Hepatocyte (in vitro differentiated cells): ENCODE results near the gene RNFT2. TPM values are rescaled to one million over a fixed set of nuclear protein-coding genes. Genes with fewer than 3 reads are reported as not detected.

Experiments used
- DNase-seq: peaks from one replicate; pipeline ENCODE4 v3.0.0-alpha.2; 2016; ENCODE audit warnings: low spot score
- H2AFZ ChIP-seq: fragments of 200-600 bp; sonication (generic); 2 replicates; pipeline ENCODE4 v1.6.0; 2016; ENCODE audit warnings: antibody characterized with exemption, mild to moderate bottlenecking
- H3K27ac ChIP-seq: fragments of 200-600 bp; sonication (generic); 2 replicates; pipeline ENCODE4 v1.5.1; 2016; ENCODE audit warnings: mild to moderate bottlenecking
- H3K27me3 ChIP-seq: fragments of 200-600 bp; sonication (generic); 2 replicates; pipeline ENCODE4 v1.6.1; 2016
- H3K36me3 ChIP-seq: fragments of 200-600 bp; sonication (generic); replicated peaks from 2 replicates; pipeline ENCODE4 v1.5.1; 2016; ENCODE audit warnings: low read depth; ENCODE audit not compliant: insufficient read depth
- H3K4me1 ChIP-seq: fragments of 200-600 bp; sonication (generic); 2 replicates; pipeline ENCODE4 v1.5.1; 2016; ENCODE audit warnings: mild to moderate bottlenecking, moderate library complexity; ENCODE audit not compliant: insufficient read depth
- H3K4me2 ChIP-seq: fragments of 200-600 bp; sonication (generic); 2 replicates; pipeline ENCODE4 v1.6.0; 2016
- H3K4me3 ChIP-seq: fragments of 200-600 bp; sonication (generic); 2 replicates; pipeline ENCODE4 v1.5.1; 2016; ENCODE audit warnings: mild to moderate bottlenecking
- H3K79me2 ChIP-seq: fragments of 200-600 bp; sonication (generic); 2 replicates; pipeline ENCODE4 v1.6.0; 2017; ENCODE audit warnings: mild to moderate bottlenecking
- H3K9me2 ChIP-seq: fragments of 200-600 bp; sonication (generic); replicated peaks from 2 replicates; pipeline ENCODE4 v1.6.0; 2017; ENCODE audit warnings: mild to moderate bottlenecking; ENCODE audit not compliant: insufficient read depth
- H3K9me3 ChIP-seq: fragments of 200-600 bp; sonication (generic); 2 replicates; pipeline ENCODE4 v1.5.1; 2016; ENCODE audit warnings: low read depth, mild to moderate bottlenecking
- H4K20me1 ChIP-seq: fragments of 200-600 bp; sonication (generic); 2 replicates; pipeline ENCODE4 v1.6.0; 2016; ENCODE audit warnings: mild to moderate bottlenecking; ENCODE audit not compliant: insufficient read depth, poor library complexity, severe bottlenecking
- CTCF ChIP-seq: fragments of 200-600 bp; sonication (generic); IDR thresholded peaks from 2 replicates; pipeline ENCODE4 v1.5.1; 2016; ENCODE audit warnings: antibody characterized with exemption, mild to moderate bottlenecking; ENCODE audit not compliant: poor library complexity
- EZH2 ChIP-seq: fragments of 200-600 bp; sonication (generic); IDR thresholded peaks from 2 replicates; pipeline ENCODE4 v1.6.1; 2016; ENCODE audit warnings: antibody characterized with exemption, mild to moderate bottlenecking, borderline replicate concordance
- EZH2phosphoT487 ChIP-seq: fragments of 200-600 bp; sonication (generic); IDR thresholded peaks from one replicate; pipeline ENCODE4 v1.6.1; 2018; ENCODE audit warnings: antibody characterized with exemption, mild to moderate bottlenecking, low read depth, moderate library complexity; ENCODE audit not compliant: unreplicated experiment, severe bottlenecking
- WGBS: methylation state at CpG from one replicate; pipeline ENCODE4 v1.1.6; 2016; ENCODE audit warnings: low lambda C conversion rate; ENCODE audit errors: missing lambda C conversion rate; 5-methylcytosine and 5-hydroxymethylcytosine counted together
- polyA plus RNA-seq: library from polyadenylated mRNA; unstranded; fragments of >200 nt; fragmentation: Nextera tagmentation; extraction: Ambion mirVana; gene quantifications from 2 replicates; pipeline ENCODE4 v1.2.1, GENCODE V29; 2016
- total RNA-seq: library from RNA; depleted of rRNA; stranded (reverse); fragments of >200 nt; gene quantifications from 2 replicates; pipeline ENCODE4 v1.2.3, GENCODE V29; 2014

The RNFT2 gene
- total and polyA plus RNA-seq, 2 experiments from 2014 or later = 1.5 to 2.9 TPM

- Histone ChIP-seq H3K4me1 (no peaks in the 10 kb centered on the region), H3K9me3 (no peaks in the 10 kb centered on the region), H2AFZ (no peak overlapping the region), H3K79me2 (no peaks in the 10 kb centered on the region), H3K27ac (no peak overlapping the region), H3K4me2 (no peak overlapping the region), H3K4me3 (no peak overlapping the region), H3K27me3 (no peaks in the 10 kb centered on the region), H3K9me2 (no peaks in the 10 kb centered on the region), H3K36me3 (no peaks in the 10 kb centered on the region), H4K20me1 (no peaks in the 10 kb centered on the region)
- TF ChIP-seq EZH2 = no peak
- TF ChIP-seq CTCF = no peak
- TF ChIP-seq EZH2phosphoT487 = no peak
- 97% methylated on average over 6 of the region's 6 CpGs for WGBS
- DNase-seq = no peak
Observed at GRCh38 chr12:116807546-116807945, 69.4 kb downstream of the RNFT2 start.

- Histone ChIP-seq H3K4me1 (no peaks in the 10 kb centered on the region), H3K36me3 (no peaks in the 10 kb centered on the region), H3K27ac (no peak overlapping the region), H3K27me3 (no peaks in the 10 kb centered on the region), H3K9me2 (no peaks in the 10 kb centered on the region), H3K4me2 (no peak overlapping the region), H3K79me2 (no peaks in the 10 kb centered on the region), H3K9me3 (no peaks in the 10 kb centered on the region), H4K20me1 (no peaks in the 10 kb centered on the region), H3K4me3 (no peak overlapping the region), H2AFZ (no peak overlapping the region)
- TF ChIP-seq EZH2phosphoT487 (no peak), CTCF (no peak), EZH2 (no peak)
- 80% methylated on average over 18 of the region's 18 CpGs for WGBS
- no peak for DNase-seq
Observed at GRCh38 chr12:116808113-116809105, 70.3 kb downstream of the RNFT2 start.

- Histone ChIP-seq H3K4me1 (no peaks in the 10 kb centered on the region), H3K9me3 (no peaks in the 10 kb centered on the region), H3K4me3 (no peak overlapping the region), H4K20me1 (no peaks in the 10 kb centered on the region), H3K27ac (no peak overlapping the region), H3K36me3 (no peaks in the 10 kb centered on the region), H2AFZ (no peak overlapping the region), H3K27me3 (no peaks in the 10 kb centered on the region), H3K79me2 (no peaks in the 10 kb centered on the region), H3K9me2 (no peaks in the 10 kb centered on the region), H3K4me2 (no peak overlapping the region)
- TF ChIP-seq CTCF (no peak), EZH2phosphoT487 (no peak)
- WGBS = 94% methylated on average over 10 of the region's 10 CpGs
- DNase-seq = no peak
Observed at GRCh38 chr12:116812238-116812637, 74.1 kb downstream of the RNFT2 start.
